GM19463 (cell line): ENCODE data around the gene NOP53.
"Not testable (repeated sequence)": the region's sequence is repeated elsewhere in the genome, so short reads cannot be mapped to it uniquely, and the experiment has no call there.

Experiments used
- ATAC-seq: cut with Tn5 transposase; IDR thresholded peaks from one replicate; pipeline ENCODE4 v1.9.1; 2021; ENCODE audit warnings: mild to moderate bottlenecking, moderate library complexity; ENCODE audit not compliant: unreplicated experiment

NOP53 gene

DNA sequence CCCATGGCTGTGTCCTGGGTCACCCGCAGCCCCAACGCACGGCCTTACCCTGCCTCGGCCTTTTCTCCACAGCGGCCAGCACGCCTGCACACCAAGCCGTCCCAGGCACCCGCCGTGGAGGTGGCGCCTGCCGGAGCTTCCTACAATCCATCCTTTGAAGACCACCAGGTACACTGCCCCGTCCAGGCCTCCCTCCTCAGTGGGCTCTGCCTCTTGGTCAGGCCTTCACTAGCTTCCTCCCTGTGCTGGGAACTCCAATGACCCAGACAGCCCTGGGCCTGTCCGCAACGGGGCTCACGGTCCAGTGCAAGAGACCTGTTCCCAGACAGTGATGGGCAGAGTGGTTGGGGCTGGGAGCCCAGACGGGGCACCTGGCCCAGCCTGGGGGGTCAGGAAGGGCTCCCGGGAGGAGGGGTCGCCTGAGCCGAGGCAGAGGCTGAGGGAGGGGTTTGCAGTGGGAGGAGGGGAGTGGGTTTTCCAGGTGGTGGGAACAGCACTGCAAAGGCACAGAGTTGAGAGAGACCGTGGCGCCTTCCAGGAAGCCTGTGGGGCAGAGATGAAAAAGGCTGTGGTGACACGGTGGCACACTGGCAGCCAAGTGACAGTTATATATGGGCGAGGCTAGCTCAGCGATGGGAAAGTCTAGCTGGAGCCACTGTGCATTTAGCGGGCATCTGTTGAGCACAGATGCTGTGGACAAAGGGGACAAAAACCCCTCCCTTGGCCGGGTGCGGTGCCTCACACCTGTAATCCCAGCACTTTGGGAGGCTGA is 7.3 kb downstream of the NOP53 start:
- ATAC-seq: no peak

DNA sequence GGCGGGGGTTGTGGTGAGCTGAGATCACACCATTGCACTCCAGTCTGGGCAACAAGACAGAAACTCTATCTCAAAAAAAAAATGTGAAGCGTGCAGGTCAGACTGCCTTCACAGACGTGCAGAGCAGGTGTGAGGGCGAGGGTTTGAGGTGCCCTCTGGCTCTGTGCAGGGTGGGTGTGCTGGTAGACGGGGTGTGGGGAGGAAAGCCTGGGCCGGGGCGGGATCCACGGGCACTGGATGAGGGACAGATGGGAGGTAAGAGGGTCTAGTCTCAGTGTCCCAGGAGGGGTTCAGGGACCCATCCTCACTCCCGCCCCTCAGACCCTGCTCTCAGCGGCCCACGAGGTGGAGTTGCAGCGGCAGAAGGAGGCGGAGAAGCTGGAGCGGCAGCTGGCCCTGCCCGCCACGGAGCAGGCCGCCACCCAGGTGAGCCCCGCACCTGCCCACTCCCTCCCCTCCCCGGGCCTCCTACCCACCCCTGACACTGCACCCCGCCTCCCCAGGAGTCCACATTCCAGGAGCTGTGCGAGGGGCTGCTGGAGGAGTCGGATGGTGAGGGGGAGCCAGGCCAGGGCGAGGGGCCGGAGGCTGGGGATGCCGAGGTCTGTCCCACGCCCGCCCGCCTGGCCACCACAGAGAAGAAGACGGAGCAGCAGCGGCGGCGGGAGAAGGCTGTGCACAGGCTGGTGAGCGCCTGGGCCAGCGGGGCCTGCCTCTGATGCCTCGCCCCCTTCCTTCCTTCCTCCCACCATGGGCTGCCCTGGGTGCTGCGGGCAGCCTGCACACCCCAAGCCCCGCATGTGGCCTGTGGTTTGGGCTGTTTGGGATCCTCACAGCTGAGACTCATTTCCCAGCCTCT is 9.1 kb downstream of the NOP53 start:
- no peak for ATAC-seq

DNA sequence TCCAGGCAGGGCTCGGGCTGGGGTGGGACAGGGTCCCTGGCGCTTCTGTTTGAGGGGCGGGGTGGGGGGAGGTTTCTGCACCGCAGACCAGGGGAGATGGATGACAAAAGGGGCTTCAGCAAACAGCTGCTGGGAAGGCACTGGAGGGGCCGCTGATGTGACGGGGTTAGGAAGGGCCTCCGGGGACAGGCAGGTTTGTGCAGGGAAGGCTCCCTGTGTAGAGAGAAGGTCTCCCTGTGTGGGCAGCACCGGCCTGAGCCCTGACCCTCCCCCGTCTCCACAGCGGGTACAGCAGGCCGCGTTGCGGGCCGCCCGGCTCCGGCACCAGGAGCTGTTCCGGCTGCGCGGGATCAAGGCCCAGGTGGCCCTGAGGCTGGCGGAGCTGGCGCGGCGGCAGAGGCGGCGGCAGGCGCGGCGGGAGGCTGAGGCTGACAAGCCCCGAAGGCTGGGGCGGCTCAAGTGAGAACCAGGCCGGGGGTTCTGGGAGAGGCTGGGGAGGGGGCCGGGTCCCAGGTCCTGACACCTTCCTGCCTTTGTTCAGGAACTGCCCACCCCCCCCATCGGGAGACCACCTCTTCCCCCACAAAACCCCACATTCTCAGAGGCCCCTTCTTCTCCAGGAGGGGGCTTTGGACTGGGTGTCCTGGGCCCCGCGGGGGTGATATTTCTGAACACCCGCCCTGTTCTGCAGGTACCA is 9.9 kb downstream of the NOP53 start:
- ATAC-seq: no peak

DNA sequence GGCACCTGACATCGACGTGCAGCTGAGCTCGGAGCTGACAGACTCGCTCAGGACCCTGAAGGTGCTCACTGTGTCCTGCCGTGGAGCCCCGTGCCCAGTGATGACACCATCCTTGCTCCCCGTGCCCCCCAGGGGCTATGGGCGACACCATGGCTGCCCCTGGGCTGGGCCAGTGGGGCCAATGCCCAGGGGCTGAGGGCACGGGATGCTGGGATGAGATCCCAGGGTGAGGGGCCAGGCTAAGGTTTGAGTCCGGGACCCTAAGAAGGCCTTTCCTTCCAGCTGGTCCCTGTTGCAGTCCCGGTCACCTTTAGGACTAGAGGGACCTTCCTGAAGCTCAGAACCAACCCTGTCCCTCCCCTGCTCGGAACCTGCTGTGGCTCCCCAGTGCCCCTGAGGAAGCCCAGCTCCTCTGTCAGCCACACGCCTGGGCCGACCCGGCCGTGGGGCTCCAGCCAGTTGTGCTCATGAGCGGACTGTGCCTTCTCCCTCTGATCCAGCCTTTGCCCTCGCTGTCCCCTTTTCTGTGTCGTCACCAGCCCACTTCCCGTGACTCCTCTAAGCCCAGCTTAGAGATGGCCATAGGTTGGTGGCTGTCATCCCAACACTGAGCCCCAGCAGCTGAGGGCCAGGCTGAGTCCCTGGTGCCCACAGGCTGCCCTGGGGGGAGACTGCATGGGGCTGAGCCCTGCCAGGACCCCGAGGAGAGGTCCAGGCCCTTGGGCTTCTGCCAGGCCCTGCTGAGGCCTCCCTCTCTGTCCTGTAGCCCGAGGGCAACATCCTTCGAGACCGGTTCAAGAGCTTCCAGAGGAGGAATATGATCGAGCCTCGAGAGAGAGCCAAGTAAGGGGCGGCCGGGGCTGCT is 10.6 kb downstream of the NOP53 start:
- ATAC-seq: no peak

DNA sequence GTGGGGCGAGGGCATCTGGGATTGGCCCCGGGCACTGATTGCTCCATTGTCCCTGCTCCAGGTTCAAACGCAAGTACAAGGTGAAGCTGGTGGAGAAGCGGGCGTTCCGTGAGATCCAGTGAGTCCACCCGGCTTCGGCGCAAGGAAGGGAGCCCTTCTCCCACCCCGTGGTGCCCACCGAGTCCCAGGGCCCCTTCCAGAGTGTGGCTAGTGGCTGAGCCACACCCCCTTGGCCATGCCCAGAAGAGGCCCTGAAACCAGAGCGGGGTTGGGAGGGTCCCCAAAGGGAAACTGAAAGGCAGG is 11.2 kb downstream of the NOP53 start:
- no peak for ATAC-seq

DNA sequence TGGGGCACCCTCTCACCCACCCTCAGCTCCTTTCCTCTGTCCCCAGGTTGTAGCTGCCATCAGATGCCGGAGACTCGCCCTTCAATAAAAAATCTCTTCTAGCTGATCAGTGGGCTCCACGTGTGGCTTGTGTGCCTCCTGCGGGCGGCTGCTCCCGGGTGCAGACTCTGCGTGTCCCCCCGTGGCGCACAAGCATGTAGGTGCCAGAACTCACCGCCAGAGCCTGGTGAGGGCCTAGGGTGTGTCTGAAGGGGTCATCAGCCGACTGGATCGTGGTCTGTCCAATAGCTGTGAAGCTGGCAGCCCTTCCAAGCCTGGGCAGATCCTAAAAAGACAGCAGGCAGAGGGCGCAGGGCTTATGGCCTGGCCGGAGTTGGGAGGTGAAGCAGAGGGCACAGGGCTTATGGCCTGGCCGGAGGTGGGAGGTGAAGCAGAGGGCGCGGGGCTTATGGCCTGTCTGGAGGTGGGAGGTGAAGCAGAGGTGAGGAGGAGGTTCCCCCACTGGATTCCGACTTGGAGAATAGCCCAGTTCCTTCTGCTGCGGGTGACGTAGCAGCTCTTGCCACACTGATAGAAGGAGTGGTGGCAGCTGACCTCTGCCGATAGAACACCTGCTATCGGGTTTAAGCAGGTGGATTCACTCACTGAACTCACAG is 11.7 kb downstream of the NOP53 start:
- no peak for ATAC-seq

DNA sequence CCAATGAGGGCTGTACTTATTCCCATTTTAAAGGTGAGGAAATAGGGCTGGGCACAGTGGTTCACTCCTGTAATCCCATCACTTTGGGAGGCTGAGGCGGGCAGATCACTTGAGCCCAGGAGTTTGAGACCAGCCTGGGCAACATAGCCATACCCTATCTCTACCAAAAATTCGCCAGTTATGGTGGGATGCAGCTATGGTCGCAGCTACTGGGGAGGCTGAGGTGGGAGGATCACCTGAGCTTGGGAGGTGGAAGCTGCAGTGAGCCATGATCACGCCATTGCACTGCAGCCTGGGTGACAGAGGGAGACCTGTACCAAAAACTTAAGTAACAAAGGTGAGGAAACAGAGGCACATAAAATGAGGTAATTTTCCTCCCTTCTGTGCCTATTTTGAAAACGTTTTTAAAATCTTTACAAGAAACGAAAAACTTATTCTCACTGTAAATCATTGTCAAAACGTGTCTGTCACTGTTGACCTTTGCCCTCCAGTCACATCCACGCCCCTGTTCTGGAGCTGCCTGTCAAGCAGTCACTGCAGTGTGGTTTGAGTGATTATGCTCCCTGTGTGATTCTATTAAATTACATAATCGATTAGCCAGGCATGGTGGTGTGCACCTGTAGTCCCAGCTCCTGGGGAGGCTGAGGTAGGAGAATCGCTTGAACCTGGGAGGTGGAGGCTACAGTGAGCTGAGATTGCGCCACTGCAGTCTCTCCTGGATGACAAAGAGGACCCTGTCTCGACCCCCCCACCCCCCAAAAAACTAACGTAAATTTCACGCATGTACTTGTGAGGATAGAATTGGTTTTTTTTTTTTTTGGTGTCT is 12.5 kb downstream of the NOP53 start:
- no peak for ATAC-seq

DNA sequence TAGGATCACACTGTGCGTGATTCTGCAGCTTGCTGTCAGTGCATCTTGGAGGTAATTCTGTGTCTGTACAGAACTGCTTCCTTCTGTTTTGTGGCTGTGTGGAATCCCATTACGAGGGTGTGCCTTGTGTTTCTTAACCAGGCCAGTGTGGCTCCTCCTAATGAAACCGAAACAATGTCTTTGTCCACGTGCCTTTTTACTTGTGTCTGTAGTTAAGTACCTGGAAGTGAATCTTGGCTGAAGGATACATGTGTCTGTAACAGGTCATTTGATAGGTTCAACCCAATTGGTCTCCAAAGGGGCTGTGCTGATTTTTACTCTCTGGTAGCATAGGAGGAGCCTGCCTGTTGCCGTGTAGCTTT is 13.1 kb downstream of the NOP53 start:
- ATAC-seq: no peak

DNA sequence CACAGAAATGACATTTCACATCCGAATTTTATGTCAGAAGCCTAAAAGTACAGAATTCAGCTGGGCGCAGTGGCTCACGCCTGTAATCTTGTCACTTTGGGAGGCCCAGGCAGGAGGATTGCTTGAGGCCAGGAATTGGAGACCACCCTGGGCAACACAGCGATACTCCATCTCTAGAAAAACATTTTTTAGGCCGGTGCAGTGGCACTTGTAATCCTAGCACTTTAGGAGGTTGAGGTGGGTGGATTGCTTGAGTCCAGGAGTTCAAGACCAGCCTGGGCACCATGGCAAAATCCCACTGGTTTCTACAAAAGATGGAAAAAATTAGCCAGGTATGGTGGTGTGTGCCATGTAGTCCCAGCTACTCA is 15.3 kb downstream of the NOP53 start:
- ATAC-seq: no peak

DNA sequence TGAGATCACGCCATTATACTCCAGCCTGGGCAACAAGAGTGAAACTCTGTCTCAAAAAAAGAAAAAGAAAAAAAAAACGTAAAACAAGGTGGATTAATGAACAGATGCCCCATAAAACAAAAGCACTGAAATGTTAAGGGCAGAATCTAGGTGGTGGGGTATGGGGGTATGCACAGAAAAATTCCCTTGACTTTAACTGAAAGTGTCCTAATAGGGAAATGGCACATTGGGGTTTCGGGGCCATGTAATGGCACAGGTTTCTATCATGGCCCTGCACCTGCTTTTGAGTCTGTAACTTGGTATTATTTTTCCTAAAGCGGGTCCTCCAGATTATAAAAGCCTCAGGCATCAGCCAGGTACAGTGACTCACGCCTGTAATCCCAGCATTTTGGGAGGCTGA is 16.2 kb downstream of the NOP53 start:
- ATAC-seq: no peak

DNA sequence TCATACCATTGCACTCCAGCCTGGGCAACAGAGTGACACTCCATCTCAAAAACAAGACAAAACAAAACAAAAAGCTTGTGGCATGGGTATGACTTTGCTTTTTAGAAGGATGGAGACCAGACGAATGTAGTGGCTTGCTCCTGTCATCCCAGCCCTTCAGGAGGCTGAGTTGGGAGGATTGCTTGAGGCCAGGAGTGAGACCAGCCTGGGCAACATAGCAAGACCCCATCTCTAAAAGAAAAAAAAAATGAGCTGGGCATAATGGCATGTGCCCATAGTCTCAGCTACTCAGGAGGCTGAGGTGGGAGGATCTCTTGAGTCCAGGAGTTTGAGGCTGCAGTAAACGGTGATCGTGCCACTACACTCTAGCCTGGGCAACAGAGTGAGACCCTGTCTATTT is 16.8 kb downstream of the NOP53 start:
- ATAC-seq: no peak

DNA sequence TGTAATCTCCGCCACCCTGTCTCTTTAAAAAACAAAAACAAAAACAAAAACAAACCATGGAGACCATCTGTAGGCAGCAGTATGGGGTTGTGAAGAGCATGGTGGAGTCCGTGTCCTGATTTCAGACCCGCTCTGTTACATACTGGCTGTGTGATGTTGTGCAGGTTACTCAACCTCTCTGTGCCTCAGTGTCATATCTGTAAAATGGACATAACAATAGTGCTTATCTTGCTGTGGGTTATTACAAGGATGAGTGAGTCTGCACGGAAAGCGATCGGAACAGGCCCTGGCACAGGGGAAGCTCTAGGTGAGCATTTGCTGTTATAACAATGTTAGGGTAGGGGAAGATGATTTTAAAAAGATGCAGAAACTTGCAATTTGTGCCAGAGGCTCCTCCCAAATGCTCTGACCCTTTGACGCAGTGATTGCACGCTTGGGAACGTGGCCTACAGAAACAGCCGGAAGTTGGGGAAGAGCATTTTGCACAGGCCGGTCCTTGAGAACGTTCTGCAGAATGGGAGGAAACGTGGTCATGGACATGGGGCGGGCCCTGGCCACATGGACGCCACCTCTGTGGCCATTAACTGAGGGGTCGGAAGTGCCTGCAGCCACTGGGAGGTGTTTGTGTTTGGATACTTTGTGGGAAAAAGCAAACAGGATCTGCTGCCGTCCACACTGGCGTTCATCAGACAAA is 17.4 kb downstream of the NOP53 start:
- ATAC-seq: no peak

DNA sequence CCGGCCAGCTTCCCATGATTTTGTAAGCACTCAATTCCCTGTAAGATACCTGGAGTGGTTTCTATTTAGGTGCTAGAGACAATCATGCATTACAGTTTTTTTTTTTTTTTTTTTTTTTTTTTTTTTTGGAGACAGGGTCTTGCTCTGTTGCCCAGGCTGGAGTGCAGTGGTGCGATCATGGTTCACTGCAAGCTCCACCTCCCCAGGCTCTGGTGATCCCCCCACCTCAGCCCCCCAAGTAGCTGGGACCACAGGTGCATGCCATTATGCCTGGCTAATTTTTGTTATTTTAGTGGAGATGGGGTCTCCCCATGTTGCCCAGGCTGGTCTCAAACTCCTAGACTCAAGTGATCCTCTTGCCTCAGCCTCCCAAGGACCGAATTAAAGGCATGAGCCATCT is 19.4 kb downstream of the NOP53 start:
- ATAC-seq: not testable (repeated sequence)

DNA sequence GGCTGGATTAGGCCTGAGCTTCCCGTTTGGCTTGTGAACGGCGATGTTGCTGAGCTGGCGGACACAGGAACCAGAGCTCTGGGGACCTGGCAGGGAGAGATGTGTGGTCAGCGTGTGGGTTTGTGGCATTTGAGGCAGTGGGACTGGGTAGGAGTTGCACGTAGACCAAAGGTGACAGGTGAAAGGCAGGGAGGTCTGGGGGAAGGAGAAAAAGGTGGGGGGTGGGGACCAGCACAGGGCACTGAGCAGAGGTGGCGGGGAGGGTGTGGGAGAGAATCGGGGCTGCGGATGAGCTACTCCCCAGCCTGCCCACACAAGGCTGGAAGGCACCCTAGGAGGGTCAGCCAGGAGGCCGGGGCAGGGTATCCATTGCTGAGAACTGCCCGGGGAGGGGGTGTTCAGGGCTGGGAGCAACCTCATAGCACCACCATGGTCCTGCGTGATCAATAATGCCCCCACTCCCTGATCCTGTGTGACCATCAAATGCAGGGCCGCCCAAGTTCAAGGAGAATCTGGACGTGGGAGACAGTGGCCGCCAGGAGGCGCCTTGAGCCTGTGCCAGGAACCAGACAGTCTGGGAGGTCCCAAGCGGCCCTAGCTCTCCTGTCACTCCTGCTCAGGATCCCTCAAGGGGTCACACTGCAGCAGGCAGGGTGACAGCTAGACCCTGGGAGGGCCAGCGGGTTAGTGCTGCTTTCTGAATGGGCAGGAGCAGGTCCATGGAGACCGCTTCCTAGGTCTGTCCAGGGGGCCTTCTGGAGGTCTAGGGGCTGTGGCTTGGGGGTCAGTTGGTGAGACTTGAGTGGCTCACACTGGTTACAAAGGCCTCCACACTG is 20.4 kb downstream of the NOP53 start:
- ATAC-seq: no peak

DNA sequence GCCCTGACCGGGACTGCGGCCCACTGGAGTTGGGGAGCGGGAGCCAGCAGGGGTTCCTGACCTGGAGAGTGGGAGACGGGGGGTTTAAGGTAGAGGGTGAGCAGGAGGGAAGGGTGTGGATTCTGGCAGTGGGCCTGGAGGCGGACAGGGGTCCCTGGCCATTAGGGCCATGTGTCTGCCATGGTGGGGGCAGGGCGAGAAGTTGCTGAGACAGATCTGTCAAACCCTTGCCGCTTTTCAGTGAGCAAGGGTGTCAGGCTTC is 20.9 kb downstream of the NOP53 start:
- ATAC-seq: no peak

DNA sequence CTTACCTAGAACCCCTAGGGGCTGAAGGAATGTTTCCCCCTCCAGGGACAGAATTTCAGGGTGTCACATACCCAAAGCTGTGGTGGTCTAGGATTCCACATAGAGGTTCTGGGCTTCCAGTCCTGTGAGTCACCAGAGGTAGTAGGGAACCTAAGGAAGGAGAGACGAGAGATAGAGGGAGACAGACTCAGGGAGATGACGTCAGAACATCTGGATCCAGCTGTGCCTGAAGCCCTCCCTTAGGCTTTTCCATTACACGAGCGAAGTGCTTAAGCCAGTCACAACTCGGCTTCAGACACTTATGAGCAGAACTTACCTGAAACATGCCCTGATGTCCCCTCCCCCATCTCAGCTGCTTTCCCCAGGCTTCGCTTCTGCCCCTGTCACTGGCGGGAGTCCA is 21.3 kb downstream of the NOP53 start:
- no peak for ATAC-seq

DNA sequence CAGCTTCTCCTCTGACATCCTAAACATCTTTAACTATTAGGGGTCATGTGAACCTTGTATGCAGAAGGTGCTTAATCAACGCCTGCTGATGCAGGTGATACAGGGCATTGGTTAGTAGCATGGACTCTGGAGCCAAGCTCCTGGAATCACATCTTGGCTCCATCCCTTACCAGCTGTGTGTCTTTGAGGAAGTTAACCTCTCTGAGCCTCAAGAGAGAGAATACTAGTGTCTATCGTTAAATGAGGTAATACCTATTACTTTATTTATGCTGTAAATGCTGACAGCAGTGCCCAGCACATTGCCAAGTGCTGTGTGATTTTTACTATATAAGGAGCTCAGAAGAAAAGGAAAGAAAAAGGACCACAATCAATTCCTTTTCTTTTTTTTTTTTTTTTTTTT is 22.0 kb downstream of the NOP53 start:
- ATAC-seq: no peak

DNA sequence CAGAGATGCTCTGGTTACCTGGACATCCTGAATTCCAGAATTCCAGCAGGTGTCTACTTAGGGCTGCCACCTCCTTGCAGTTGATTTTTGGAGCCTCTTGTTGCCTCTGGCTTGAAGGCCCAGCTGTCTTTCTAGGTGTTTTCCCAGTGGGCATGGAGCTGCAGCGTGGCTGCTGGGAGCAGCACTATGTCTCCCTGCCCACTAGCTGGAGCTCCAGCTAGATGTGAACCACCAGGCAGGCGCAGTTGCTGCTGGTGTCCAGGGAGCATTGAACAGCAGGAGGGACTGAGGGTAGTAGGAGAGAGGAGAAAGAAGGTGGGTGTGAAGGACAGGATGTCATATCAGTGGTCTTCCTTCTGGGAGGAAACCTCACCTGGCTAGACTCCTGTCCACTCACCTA is 23.3 kb downstream of the NOP53 start:
- no peak for ATAC-seq

DNA sequence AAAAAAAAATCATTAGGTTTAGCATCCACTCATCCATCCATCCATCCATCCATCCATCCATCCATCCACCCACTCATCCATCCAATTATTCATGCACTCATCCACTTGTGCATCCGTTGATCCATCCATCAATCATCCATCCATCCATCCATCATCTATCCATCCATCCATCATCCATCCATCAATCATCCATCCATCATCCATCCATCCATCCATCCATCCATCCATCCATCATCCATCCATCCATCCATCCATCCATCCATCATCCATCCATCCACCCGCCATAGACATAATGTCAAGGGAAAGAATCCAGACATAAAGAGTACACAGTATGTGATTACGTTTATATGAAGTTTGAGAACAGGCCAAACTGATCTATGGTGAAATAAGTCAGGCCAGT is 24.2 kb downstream of the NOP53 start:
- ATAC-seq: no peak
